ENCODE results near the gene EYS. TPM values are rescaled to one million over a fixed set of nuclear protein-coding genes. Genes with fewer than 3 reads are reported as not detected.

The EYS gene
- total RNA-seq, 1 donor from 2014 or later = not detected

DNA sequence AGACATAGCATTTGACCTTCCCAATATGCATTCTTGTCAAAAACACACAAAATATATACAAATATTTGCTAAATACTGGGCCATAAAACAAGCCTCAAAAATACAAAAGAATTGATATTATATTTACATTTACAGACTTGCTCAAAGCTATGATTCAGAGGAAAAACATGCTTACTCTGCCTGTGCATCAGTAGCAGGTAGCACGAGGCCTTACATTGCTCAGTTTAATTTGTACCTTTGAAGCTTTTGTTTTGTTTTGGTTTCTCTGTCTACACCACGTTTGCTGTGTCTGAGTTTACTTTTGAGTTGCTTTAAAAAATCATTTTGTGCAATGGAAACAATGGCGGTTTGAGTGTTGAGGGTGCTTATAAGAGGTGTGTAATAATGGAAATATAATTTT lies 1972.1 kb downstream of the EYS start:
- Histone ChIP-seq H3K27me3 (ENCODE audit: control insufficient read depth, insufficient read depth, low read length) (no peaks in the 10 kb centered on the region), H3K4me3 (ENCODE audit: low read depth, low read length) (no peak overlapping the region), H3K36me3 (ENCODE audit: control insufficient read depth, insufficient read depth, low read length) (no peaks in the 10 kb centered on the region)
- no peak for TF ChIP-seq CTCF (IDR thresholded peaks at IDR 0.05; ENCODE audit: insufficient read depth, low read length, poor library complexity, severe bottlenecking)
- no peak for DNase-seq (ENCODE audit: low read depth)

- Histone ChIP-seq H3K27me3 (ENCODE audit: control insufficient read depth, insufficient read depth, low read length) (no peaks in the 10 kb centered on the region), H3K4me3 (ENCODE audit: low read depth, low read length) (no peak overlapping the region), H3K36me3 (ENCODE audit: control insufficient read depth, insufficient read depth, low read length) (no peaks in the 10 kb centered on the region)
- no peak for TF ChIP-seq CTCF (IDR thresholded peaks at IDR 0.05; ENCODE audit: insufficient read depth, low read length, poor library complexity, severe bottlenecking)
- no peak for DNase-seq (ENCODE audit: low read depth)
Observed at GRCh38 chr6:63732336-63732735, 1974.7 kb downstream of the EYS start.

- Histone ChIP-seq H3K4me3 (ENCODE audit: low read depth, low read length) (no peak overlapping the region), H3K27me3 (ENCODE audit: control insufficient read depth, insufficient read depth, low read length) (no peaks in the 10 kb centered on the region), H3K36me3 (ENCODE audit: control insufficient read depth, insufficient read depth, low read length) (no peaks in the 10 kb centered on the region)
- no peak for DNase-seq (ENCODE audit: low read depth)
- TF ChIP-seq CTCF (IDR thresholded peaks at IDR 0.05; ENCODE audit: insufficient read depth, low read length, poor library complexity, severe bottlenecking) = no peak
Observed at GRCh38 chr6:63731930-63732329, 1975.1 kb downstream of the EYS start.

DNA sequence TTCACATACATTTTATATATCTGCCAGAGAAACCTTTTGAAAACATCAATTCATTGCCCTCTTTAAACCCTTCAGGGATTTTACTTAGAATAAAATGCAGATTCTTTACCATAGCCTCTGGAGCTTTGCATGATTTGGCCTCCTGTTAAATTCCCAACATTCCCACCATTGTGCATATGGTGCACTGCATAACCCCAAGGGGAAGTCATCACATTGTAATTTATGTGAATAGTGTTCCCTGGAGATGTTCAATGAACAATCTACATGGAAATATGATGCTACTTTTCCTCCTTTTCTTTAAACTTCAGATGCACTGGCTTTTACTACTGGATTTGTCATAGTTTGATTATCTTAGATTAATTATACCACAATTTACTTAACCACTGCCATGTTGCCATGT lies 1976.7 kb downstream of the EYS start:
- TF ChIP-seq CTCF (IDR thresholded peaks at IDR 0.05; ENCODE audit: insufficient read depth, low read length, poor library complexity, severe bottlenecking) = no peak
- Histone ChIP-seq H3K36me3 (ENCODE audit: control insufficient read depth, insufficient read depth, low read length) (no peaks in the 10 kb centered on the region), H3K27me3 (ENCODE audit: control insufficient read depth, insufficient read depth, low read length) (no peaks in the 10 kb centered on the region), H3K4me3 (ENCODE audit: low read depth, low read length) (no peak overlapping the region)
- DNase-seq (ENCODE audit: low read depth) = no peak

DNA sequence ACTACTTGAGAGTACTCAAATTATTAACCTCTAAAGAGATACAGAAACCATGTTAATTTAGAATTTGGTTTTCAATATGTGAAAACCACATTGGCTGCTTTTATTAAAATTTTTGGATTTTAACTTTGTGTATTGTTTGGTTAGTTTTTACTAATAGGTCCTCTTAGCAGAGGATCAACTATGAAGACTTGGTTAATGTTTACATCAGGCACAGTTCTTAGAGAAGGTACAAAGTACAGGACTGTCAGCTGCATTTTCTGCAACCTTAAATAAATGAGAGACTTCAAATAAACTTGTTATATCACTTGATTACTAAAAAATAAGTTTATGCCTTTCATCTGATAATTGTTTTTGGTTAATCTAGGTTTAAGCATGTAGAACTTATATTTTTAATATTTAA lies 1982.3 kb downstream of the EYS start:
- Histone ChIP-seq H3K27me3 (ENCODE audit: control insufficient read depth, insufficient read depth, low read length) (no peaks in the 10 kb centered on the region), H3K4me3 (ENCODE audit: low read depth, low read length) (no peak overlapping the region), H3K36me3 (ENCODE audit: control insufficient read depth, insufficient read depth, low read length) (no peaks in the 10 kb centered on the region)
- no peak for DNase-seq (ENCODE audit: low read depth)
- no peak for TF ChIP-seq CTCF (IDR thresholded peaks at IDR 0.05; ENCODE audit: insufficient read depth, low read length, poor library complexity, severe bottlenecking)

DNA sequence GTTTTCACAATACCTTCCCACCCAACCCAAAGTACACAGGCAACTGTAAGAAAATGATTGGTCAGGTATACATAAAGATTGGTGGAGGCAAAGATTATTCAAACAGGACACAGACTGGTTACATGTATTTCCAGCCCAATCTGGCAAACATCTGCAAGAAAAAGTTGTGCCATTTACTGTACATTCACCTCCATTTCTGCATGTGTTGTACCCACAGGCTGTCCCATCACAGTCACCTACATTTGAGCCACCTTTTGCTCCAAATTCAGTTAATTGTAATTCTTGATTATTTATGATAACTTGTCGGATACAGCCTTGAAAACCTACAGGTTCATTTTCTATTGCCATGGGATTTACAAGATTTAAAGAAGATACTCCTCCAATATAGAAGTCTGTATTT lies 1985.8 kb downstream of the EYS start:
- no peak for TF ChIP-seq CTCF (IDR thresholded peaks at IDR 0.05; ENCODE audit: insufficient read depth, low read length, poor library complexity, severe bottlenecking)
- no peaks in the 10 kb centered on the region for H3K36me3 ChIP-seq (ENCODE audit: control insufficient read depth, insufficient read depth, low read length)
- DNase-seq (ENCODE audit: low read depth) = no peak
- H3K27me3 ChIP-seq (ENCODE audit: control insufficient read depth, insufficient read depth, low read length) = no peaks in the 10 kb centered on the region
- H3K4me3 ChIP-seq (ENCODE audit: low read depth, low read length) = no peak overlapping the region

Measured in kidney epithelial cell (primary cell).